Panc1 (cell line): ENCODE measurements around the gene KRTAP10-6. TPM values are rescaled to one million over a fixed set of nuclear protein-coding genes. Genes with fewer than 3 reads are reported as not detected.

Experiments used
- ATAC-seq: fragments of 200-7000 bp; cut with Tn5 transposase; 2 replicates; pipeline ENCODE4 v1.9.1; 2020; ENCODE audit warnings: mild to moderate bottlenecking, moderate library complexity
- BruUV-seq: library from RNA; stranded (reverse); fragments of 400-500 nt; replicated peaks from 2 replicates; lab custom pipeline; 2021; lab: Mats Ljungman, UMichigan
- CTCF ChIA-PET: fragments of 300-600 bp; sonication (Branson Sonifier 250); formaldehyde crosslinking; loops from one replicate; lab custom pipeline; 2022; ENCODE audit warnings: antibody characterized with exemption; lab: Charles Lee
- POLR2A ChIA-PET: fragments of 300-600 bp; sonication (Branson Sonifier 250); formaldehyde crosslinking; loops from one replicate; lab custom pipeline; 2022; ENCODE audit warnings: antibody characterized with exemption; lab: Charles Lee
- DNase-seq: peaks from one replicate; pipeline ENCODE4 v3.0.0-alpha.2; 2010; ENCODE audit warnings: low read depth, low spot score
- H3K27ac ChIP-seq: 2 replicates; pipeline ENCODE4 v1.5.1; 2011; ENCODE audit warnings: mild to moderate bottlenecking, low read length, inconsistent platforms
- H3K27me3 ChIP-seq: fragments of 200-500 bp; sonication (Bioruptor generic); 2 replicates; pipeline ENCODE4 v1.6.0; 2014; ENCODE audit warnings: low read length, inconsistent platforms; ENCODE audit not compliant: control insufficient read depth, insufficient read depth
- H3K36me3 ChIP-seq: fragments of 200-500 bp; sonication (Bioruptor generic); 2 replicates; pipeline ENCODE4 v1.5.1; 2014; ENCODE audit warnings: inconsistent platforms, mild to moderate bottlenecking, low read length, moderate library complexity; ENCODE audit not compliant: control insufficient read depth, insufficient read depth
- H3K4me1 ChIP-seq: 2 replicates; pipeline ENCODE4 v1.5.1; 2011; ENCODE audit warnings: inconsistent platforms, mild to moderate bottlenecking, low read length, moderate library complexity; ENCODE audit not compliant: control insufficient read depth, insufficient read depth
- H3K4me3 ChIP-seq, 2 experiments: 2 replicates each; pipeline ENCODE4 v1.5.1; 2011 to 2012; ENCODE audit warnings: low read depth in 2 of 2, low read length in 2 of 2, mild to moderate bottlenecking in 2 of 2, inconsistent platforms in 1 of 2, moderate library complexity in 1 of 2
- H3K9me3 ChIP-seq: fragments of 200-500 bp; sonication (Bioruptor generic); 2 replicates; pipeline ENCODE4 v1.5.1; 2014; ENCODE audit warnings: low read depth, mild to moderate bottlenecking, inconsistent platforms, low read length, moderate library complexity; ENCODE audit not compliant: control insufficient read depth, insufficient read depth
- CTCF ChIP-seq: fragments of 450-650 bp; IDR thresholded peaks from 2 replicates; pipeline ENCODE4 v1.5.1; 2017; ENCODE audit warnings: mild to moderate bottlenecking
- POLR2AphosphoS5 ChIP-seq: IDR thresholded peaks from 2 replicates; pipeline ENCODE4 v1.6.1; 2012; ENCODE audit warnings: mild to moderate bottlenecking, low read depth, low read length, moderate library complexity
- REST ChIP-seq, 2 experiments: IDR thresholded peaks; 2 replicates each; pipeline ENCODE4 v1.6.1; 2011 to 2012; ENCODE audit warnings: low read depth in 2 of 2, control low read depth in 1 of 2, low read length in 1 of 2, mild to moderate bottlenecking in 1 of 2, moderate library complexity in 1 of 2; ENCODE audit not compliant: insufficient read depth in 1 of 2
- SIN3A ChIP-seq: IDR thresholded peaks from 2 replicates; pipeline ENCODE4 v1.6.1; 2012; ENCODE audit warnings: low read depth, mild to moderate bottlenecking, low read length, moderate library complexity, borderline replicate concordance; ENCODE audit not compliant: insufficient read depth
- TCF7L2 ChIP-seq: IDR thresholded peaks from 2 replicates; pipeline ENCODE4 v1.6.1; 2011; ENCODE audit warnings: mild to moderate bottlenecking, low read depth, low read length, inconsistent platforms
- in situ Hi-C: cut with HindIII; loops from 2 replicates; pipeline ENCODE4 v1.10.0; 2016; ENCODE audit warnings: low sequenced_read_pairs, low pct_unique_long_range_greater_than_20kb
- intact Hi-C: fragments of 100-400 bp; cut with micrococcal nuclease; formaldehyde crosslinking; loops from one replicate; pipeline ENCODE4 v1.10.0; 2022; ENCODE audit not compliant: unreplicated experiment
- total RNA-seq: library from RNA; stranded (reverse); gene quantifications from one replicate; pipeline ENCODE4 v1.2.1, GENCODE V29; 2021; ENCODE audit not compliant: unreplicated experiment

The KRTAP10-6 gene
- total RNA-seq, 1 experiment from 2014 or later, result not detected

- in situ Hi-C loops, result no loop called here
- POLR2A ChIA-PET, result no interaction called here
- BruUV-seq, result no TSS peak
Observed at GRCh38 chr21:44556879-44557278, 35.4 kb downstream of the KRTAP10-6 start.

GRCh38 chr21:44555200-44555875, 37.0 kb downstream of the KRTAP10-6 start:
- H3K27ac ChIP-seq, result no peak overlapping the region
- BruUV-seq, result no TSS peak
- no peaks in the 10 kb centered on the region for H3K9me3 ChIP-seq
- H3K36me3 ChIP-seq, result no peaks in the 10 kb centered on the region
- ATAC-seq (no peak), DNase-seq (no peak)
- H3K4me3 ChIP-seq, result no peak overlapping the region
- in situ Hi-C loops (no loop called here), intact Hi-C loops (no loop called here)
- no peak for TF ChIP-seq SIN3A
- TF ChIP-seq TCF7L2, result no peak
- TF ChIP-seq CTCF, result no peak
- TF ChIP-seq POLR2AphosphoS5, result no peak
- TF ChIP-seq REST (IDR thresholded peaks at IDR 0.05; ENCODE audit: insufficient read depth in 1 of 2, low read depth in 2 of 2, low read length in 1 of 2), result no peak
- CTCF ChIA-PET, result no interaction called here
- no peaks in the 10 kb centered on the region for H3K27me3 ChIP-seq
- no peaks in the 10 kb centered on the region for H3K4me1 ChIP-seq
- POLR2A ChIA-PET, result no interaction called here

More at GRCh38 chr21:44556879-44557278, 35.4 kb downstream of the KRTAP10-6 start:
- Histone ChIP-seq H3K4me1 (no peaks in the 10 kb centered on the region), H3K27me3 (no peaks in the 10 kb centered on the region), H3K9me3 (no peaks in the 10 kb centered on the region), H3K4me3 (no peak overlapping the region), H3K36me3 (no peaks in the 10 kb centered on the region), H3K27ac (no peak overlapping the region)
- no peak for TF ChIP-seq REST (IDR thresholded peaks at IDR 0.05; ENCODE audit: insufficient read depth in 1 of 2, low read depth in 2 of 2, low read length in 1 of 2)
- no peak for TF ChIP-seq SIN3A
- TF ChIP-seq POLR2AphosphoS5, result no peak
- TF ChIP-seq TCF7L2, result no peak
- TF ChIP-seq CTCF, result no peak
- ATAC-seq (no peak), DNase-seq (no peak)
- intact Hi-C loops, result no loop called here
- CTCF ChIA-PET, result no interaction called here
